HG03039 (cell line): ENCODE results near the gene PPBP.

Source experiments
- ATAC-seq: cut with Tn5 transposase; IDR thresholded peaks from one replicate; pipeline ENCODE4 v1.9.1; 2021; ENCODE audit warnings: mild to moderate bottlenecking, moderate library complexity; ENCODE audit not compliant: unreplicated experiment

The PPBP gene

GRCh38 chr4:73988061-73988460 is at the start of gene PPBP:
TSS of gene PPBP (minus strand) at chr4:73988190. CDS start at chr4:73988103, 87 bp downstream.
- no peak for ATAC-seq

- no peak for ATAC-seq
These were observed 49.3 kb upstream of the PPBP start for GRCh38 chr4:74037076-74037955.

GRCh38 chr4:74033739-74034138 is 45.7 kb upstream of the PPBP start:
- no peak for ATAC-seq

GRCh38 chr4:74032064-74032463 is 44.1 kb upstream of the PPBP start:
- ATAC-seq = no peak

GRCh38 chr4:74031576-74031975 is 43.6 kb upstream of the PPBP start:
- no peak for ATAC-seq

GRCh38 chr4:74030285-74030684 is 42.3 kb upstream of the PPBP start:
- ATAC-seq = no peak

GRCh38 chr4:74028504-74028903 is 40.5 kb upstream of the PPBP start:
- ATAC-seq = no peak

- ATAC-seq = no peak
These were observed 35.7 kb upstream of the PPBP start for GRCh38 chr4:74023709-74024108.

- no peak for ATAC-seq
These were observed 33.6 kb upstream of the PPBP start for GRCh38 chr4:74021601-74022000.

- ATAC-seq = no peak
These were observed 30.8 kb upstream of the PPBP start for GRCh38 chr4:74018771-74019170.

- no peak for ATAC-seq
These were observed 30.1 kb upstream of the PPBP start for GRCh38 chr4:74018116-74018515.

GRCh38 chr4:74016068-74016467 is 28.1 kb upstream of the PPBP start:
- ATAC-seq = no peak

GRCh38 chr4:74015126-74015780 is 27.3 kb upstream of the PPBP start:
- no peak for ATAC-seq

- no peak for ATAC-seq
These were observed 26.3 kb upstream of the PPBP start for GRCh38 chr4:74014332-74014731.

- no peak for ATAC-seq
These were observed 25.3 kb upstream of the PPBP start for GRCh38 chr4:74013264-74013663.

- ATAC-seq = no peak
These were observed 24.1 kb upstream of the PPBP start for GRCh38 chr4:74012130-74012529.

GRCh38 chr4:74009307-74009706 is 21.3 kb upstream of the PPBP start:
- no peak for ATAC-seq

- no peak for ATAC-seq
These were observed 18.1 kb upstream of the PPBP start for GRCh38 chr4:74006009-74006476.

GRCh38 chr4:74005528-74005927 is 17.5 kb upstream of the PPBP start:
- ATAC-seq = no peak

GRCh38 chr4:74004668-74005067 is 16.7 kb upstream of the PPBP start:
- ATAC-seq = no peak

- ATAC-seq = no peak
These were observed 12.3 kb upstream of the PPBP start for GRCh38 chr4:74000301-74000700.
